GM12878 (cell line): ENCODE data around the gene ATP8B1. TPM values are rescaled to one million over a fixed set of nuclear protein-coding genes. Genes with fewer than 3 reads are reported as not detected.

Source experiments
- ATAC-seq: fragments of 200-7000 bp; cut with Tn5 transposase; 3 replicates; pipeline ENCODE4 v1.9.1; 2020; ENCODE audit warnings: mild to moderate bottlenecking, moderate library complexity
- BruUV-seq: library from RNA; stranded (reverse); fragments of 400-500 nt; replicated peaks from 2 replicates; lab custom pipeline; 2021; lab: Mats Ljungman, UMichigan
- CTCF ChIA-PET: fragments of 300-600 bp; sonication (Branson Sonifier 250); formaldehyde crosslinking; extraction: SDS; loops from one replicate; lab custom pipeline; 2021; ENCODE audit warnings: inconsistent platforms; lab: Yijun Ruan, JAX
- POLR2A ChIA-PET: fragments of 350-600 bp; formaldehyde crosslinking; extraction: SDS; loops from one replicate; lab custom pipeline; 2021; ENCODE audit warnings: inconsistent platforms; lab: Charles Lee
- RAD21 ChIA-PET: fragments of 300-600 bp; sonication (Branson Sonifier 250); formaldehyde crosslinking; loops from one replicate; lab custom pipeline; 2023; ENCODE audit warnings: antibody characterized with exemption; ENCODE audit not compliant: unreplicated experiment; lab: Charles Lee
- SMC1A ChIA-PET: fragments of 300-600 bp; sonication (Branson Sonifier 250); formaldehyde crosslinking; loops from one replicate; lab custom pipeline; 2023; ENCODE audit not compliant: unreplicated experiment, uncharacterized antibody; lab: Charles Lee
- DNase-seq: peaks from one replicate; pipeline ENCODE4 v3.0.0-alpha.2; 2011; ENCODE audit warnings: low read depth, low spot score
- FAIRE-seq: peaks from 3 replicates; lab custom pipeline; 2011; peaks lifted over from hg19 to GRCh38; lab: Jason Lieb, UNC
- H2AFZ ChIP-seq: 2 replicates; pipeline ENCODE4 v1.6.0; 2011; ENCODE audit warnings: low read depth, low read length, control low read depth; ENCODE audit not compliant: control insufficient read depth
- H3K27ac ChIP-seq: 2 replicates; pipeline ENCODE4 v1.5.1; 2011; ENCODE audit warnings: control low read depth; ENCODE audit not compliant: control insufficient read depth, insufficient read depth
- H3K27me3 ChIP-seq, 2 experiments: replicated peaks in 1 of 2; 2 replicates each; pipeline versions ENCODE4 v1.6.0 to v1.6.1; 2011; ENCODE audit warnings: low read length in 1 of 2; ENCODE audit not compliant: control insufficient read depth in 2 of 2, insufficient read depth in 2 of 2
- H3K36me3 ChIP-seq, 2 experiments: 2 replicates each; pipeline ENCODE4 v1.5.1; 2011; ENCODE audit warnings: low read length in 1 of 2; ENCODE audit not compliant: control insufficient read depth in 2 of 2, insufficient read depth in 2 of 2
- H3K4me1 ChIP-seq: 2 replicates; pipeline ENCODE4 v1.6.1; 2011; ENCODE audit warnings: mild to moderate bottlenecking, low read length, moderate library complexity, mixed read lengths; ENCODE audit not compliant: control insufficient read depth, insufficient read depth
- H3K4me2 ChIP-seq: 2 replicates; pipeline ENCODE4 v1.6.0; 2011; ENCODE audit warnings: control low read depth; ENCODE audit not compliant: control insufficient read depth, insufficient read depth
- H3K4me3 ChIP-seq: fragments of 200-600 bp; sonication (generic); 2 replicates; pipeline ENCODE4 v1.5.1; 2016
- H3K79me2 ChIP-seq: 2 replicates; pipeline ENCODE4 v1.6.0; 2011; ENCODE audit warnings: low read length; ENCODE audit not compliant: control insufficient read depth, insufficient read depth
- H3K9ac ChIP-seq: 2 replicates; pipeline ENCODE4 v1.8.0; 2011; ENCODE audit warnings: low read length, control low read depth, mixed read lengths; ENCODE audit not compliant: control insufficient read depth, insufficient read depth
- H3K9me3 ChIP-seq: replicated peaks from 3 replicates; pipeline ENCODE4 v1.5.1; 2011; ENCODE audit warnings: mild to moderate bottlenecking, low read length; ENCODE audit not compliant: control insufficient read depth, insufficient read depth
- H4K20me1 ChIP-seq: 2 replicates; pipeline ENCODE4 v1.6.0; 2011; ENCODE audit not compliant: control insufficient read depth, insufficient read depth
- BHLHE40 ChIP-seq, 2 experiments: fragments of 450-650 bp in 1 of 2; IDR thresholded peaks; 2 replicates each; pipeline ENCODE4 v1.6.1; 2011 to 2017; ENCODE audit warnings: low read depth in 2 of 2, borderline replicate concordance in 1 of 2, improper control_type of control experiment in 1 of 2, low read length in 1 of 2, mild to moderate bottlenecking in 1 of 2
- CBX5 ChIP-seq: sonication (generic); IDR thresholded peaks from 2 replicates; pipeline ENCODE4 v1.6.1; 2016; ENCODE audit warnings: low read depth, moderate library complexity, mild to moderate bottlenecking, inconsistent platforms
- CREB1 ChIP-seq: IDR thresholded peaks from 2 replicates; pipeline ENCODE4 v1.6.1; 2012; ENCODE audit warnings: low read depth, mild to moderate bottlenecking, inconsistent platforms
- FOS ChIP-seq: IDR thresholded peaks from 3 replicates; pipeline ENCODE4 v1.6.1; 2011; ENCODE audit warnings: borderline replicate concordance; ENCODE audit not compliant: insufficient read length; ENCODE audit errors: extremely low read depth
- GATAD2B ChIP-seq: fragments of 450-650 bp; conservative IDR thresholded peaks from 2 replicates; pipeline ENCODE4 v1.6.1; 2017; ENCODE audit warnings: low read depth, mild to moderate bottlenecking, moderate library complexity
- HDGF ChIP-seq: fragments of 450-650 bp; IDR thresholded peaks from 2 replicates; pipeline ENCODE4 v1.6.1; 2016; ENCODE audit warnings: antibody characterized with exemption
- LARP7 ChIP-seq: fragments of 450-650 bp; IDR thresholded peaks from 2 replicates; pipeline ENCODE4 v1.6.1; 2017; ENCODE audit warnings: mild to moderate bottlenecking
- MTA3 ChIP-seq: IDR thresholded peaks from 2 replicates; pipeline ENCODE4 v1.6.1; 2012; ENCODE audit warnings: low read length, inconsistent platforms, borderline replicate concordance
- PML ChIP-seq: IDR thresholded peaks from 2 replicates; pipeline ENCODE4 v1.6.1; 2012; ENCODE audit warnings: low read length, inconsistent platforms
- POLR2AphosphoS5 ChIP-seq: IDR thresholded peaks from 2 replicates; pipeline ENCODE4 v1.6.1; 2011; ENCODE audit warnings: mild to moderate bottlenecking, low read length, inconsistent platforms
- SP1 ChIP-seq: IDR thresholded peaks from one replicate; pipeline ENCODE4 v1.6.1; 2011; ENCODE audit warnings: low read depth, low read length
- SUPT20H ChIP-seq: IDR thresholded peaks from 2 replicates; pipeline ENCODE4 v1.6.1; 2011; ENCODE audit warnings: low read depth, mild to moderate bottlenecking, low read length, moderate library complexity, borderline replicate concordance; ENCODE audit not compliant: control insufficient read depth
- SUZ12 ChIP-seq: fragments of 200-600 bp; sonication (generic); IDR thresholded peaks from one replicate; pipeline ENCODE4 v1.6.1; 2018; ENCODE audit warnings: antibody characterized with exemption, mild to moderate bottlenecking; ENCODE audit not compliant: unreplicated experiment
- TAF1 ChIP-seq: IDR thresholded peaks from 2 replicates; pipeline ENCODE4 v1.6.1; 2011; ENCODE audit warnings: mild to moderate bottlenecking, low read depth, low read length, borderline replicate concordance
- TARDBP ChIP-seq: IDR thresholded peaks from 2 replicates; pipeline ENCODE4 v1.6.1; 2016; ENCODE audit warnings: borderline replicate concordance
- YBX1 ChIP-seq: fragments of 450-650 bp; IDR thresholded peaks from 2 replicates; pipeline ENCODE4 v1.6.1; 2016; ENCODE audit warnings: antibody characterized with exemption
- ZNF622 ChIP-seq: fragments of 450-650 bp; IDR thresholded peaks from 2 replicates; pipeline ENCODE4 v1.6.1; 2017; ENCODE audit warnings: mild to moderate bottlenecking, inconsistent platforms
- WGBS: methylation state at CpG from one replicate; pipeline ENCODE4 v1.1.6; 2016; ENCODE audit warnings: low lambda C conversion rate; ENCODE audit not compliant: insufficient replicate concordance, insufficient coverage; ENCODE audit errors: missing lambda C conversion rate; 5-methylcytosine and 5-hydroxymethylcytosine counted together
- in situ Hi-C: fragments of 300-500 bp; cut with MboI; formaldehyde crosslinking; loops from 9 replicates; pipeline ENCODE4 v1.14.3; 2018; ENCODE audit warnings: mixed read lengths
- intact Hi-C: fragments of 100-400 bp; cut with micrococcal nuclease; formaldehyde crosslinking; loops from one replicate; pipeline ENCODE4 v1.14.2; 2022; ENCODE audit not compliant: unreplicated experiment
- polyA plus RNA-seq, 11 experiments: library from polyadenylated mRNA; depleted of rRNA in 4 of 11; unstranded in 6 of 11; stranded (reverse) in 5 of 11; fragments of >200 nt; fragmentation: Nextera tagmentation in 4 of 11; fragmentation: Illumina TruSeq in 1 of 11; extraction: Ambion mirVana in 4 of 11; extraction: Trizol in 1 of 11; gene quantifications; 1 replicate in 1 of 11; 2 replicates in 10 of 11; pipeline versions ENCODE4 v1.2.1 to v1.2.3, GENCODE V29; 2011 to 2016; ENCODE audit warnings: inconsistent platforms in 2 of 11, missing spikeins in 2 of 11, low read depth in 1 of 11
- total RNA-seq, 4 experiments: library from RNA; depleted of rRNA in 3 of 4; stranded (reverse); fragments of >200 nt in 3 of 4; fragmentation: Illumina TruSeq in 1 of 4; extraction: Trizol in 1 of 4; gene quantifications; 2 replicates each; pipeline versions ENCODE4 v1.2.1 to v1.2.3, GENCODE V29; 2013 to 2021
- TF ChIP-seq, protein P1 (sequence below): fragments of 450-650 bp; IDR thresholded peaks from 2 replicates; pipeline ENCODE4 v1.6.1; 2017; ENCODE audit warnings: mild to moderate bottlenecking
- TF ChIP-seq, protein P2 (sequence below): IDR thresholded peaks from 2 replicates; pipeline ENCODE4 v1.6.1; 2011; ENCODE audit warnings: borderline replicate concordance, low read depth, mild to moderate bottlenecking, moderate library complexity, low read length; ENCODE audit not compliant: insufficient read depth, poor library complexity, severe bottlenecking

Gene ATP8B1
- total and polyA plus RNA-seq, 10 of the 15 experiments (the other 5 are each of a cell fraction or from before 2014, with no cell fraction given), result 0.03 to 0.37 (median 0.11) TPM

DNA sequence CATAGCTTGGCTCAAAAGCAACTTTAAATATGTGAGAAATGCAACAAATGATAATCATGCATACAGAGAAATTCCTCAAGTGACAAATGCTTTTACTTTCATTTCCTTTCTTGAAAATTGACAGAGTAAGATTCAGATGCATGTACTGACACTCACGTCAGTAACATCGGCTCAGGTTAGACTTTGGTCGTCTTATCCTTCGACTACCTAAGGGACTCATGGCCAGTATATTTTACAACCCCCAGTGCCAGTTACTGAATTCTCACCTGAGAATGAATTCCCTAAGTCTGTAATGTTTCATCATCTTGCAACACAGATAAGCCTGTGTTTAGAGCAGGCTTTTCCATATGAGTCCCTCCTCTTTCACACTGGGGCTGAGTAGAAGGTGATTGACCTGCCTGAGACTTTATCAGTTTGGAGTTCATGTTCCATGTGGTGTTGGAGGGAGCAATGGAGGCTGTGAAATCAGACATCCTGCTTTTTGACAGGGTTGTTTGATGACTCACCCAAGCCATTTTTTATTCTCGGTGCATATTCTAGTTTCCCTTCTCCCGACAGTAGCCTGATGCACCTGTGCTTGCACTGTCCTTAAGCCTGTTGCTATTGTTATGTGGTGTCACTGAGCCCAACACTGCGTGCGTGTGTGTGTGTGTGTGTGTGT lies 30.5 kb upstream of the ATP8B1 start (continued):
- TF ChIP-seq SP1 (peak; percentile 11), CREB1 (no peak), SUZ12 (no peak), POLR2AphosphoS5 (0 out of 2 replicates have a peak, but pooled peaks have one; percentile 31), BHLHE40 (IDR thresholded peaks at IDR 0.05; ENCODE audit: borderline replicate concordance in 1 of 2, low read depth in 2 of 2, low read length in 1 of 2) (no peak), SUPT20H (no peak), TAF1 (peak; percentile 24; the same call in 1 of the 2 replicates), LARP7 (no peak), PML (no peak), YBX1 (no peak), TARDBP (no peak), ZNF622 (no peak), CBX5 (no peak), MTA3 (no peak)

DNA sequence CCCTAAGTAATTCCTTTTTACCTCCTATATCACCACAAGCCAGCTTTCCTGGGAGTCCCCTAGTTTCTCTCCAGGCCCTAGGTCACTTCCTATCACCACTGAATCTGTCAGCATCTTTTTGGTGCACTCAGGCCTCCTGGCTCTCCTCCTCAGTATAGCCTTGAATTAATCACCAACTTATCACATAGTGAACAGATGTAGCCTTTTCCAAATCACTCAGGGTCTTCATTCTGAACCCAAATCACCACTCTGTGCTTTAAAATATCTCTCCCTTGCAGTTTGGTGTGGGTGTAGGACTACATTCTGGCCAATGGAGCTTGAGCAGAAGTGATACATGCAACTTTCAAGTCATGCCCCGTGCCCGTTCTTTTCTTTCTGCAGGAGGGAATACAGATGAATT lies 29.6 kb upstream of the ATP8B1 start:
- CTCF ChIA-PET, result interaction anchor here (0.5 to 1.3 kb wide), 3 partner anchors 50 to 202 kb away, joined by 3 read pairs; no protein-coding TSS in a partner anchor
- H3K9me3 ChIP-seq, result peaks cover 13% of the 10 kb centered on the region
- SMC1A ChIA-PET, result interaction anchor here (2.2 kb wide), 1 partner anchor 202 kb away, joined by 6 read pairs; no protein-coding TSS in a partner anchor
- RAD21 ChIA-PET, result interaction anchor here (1.2 kb wide), 1 partner anchor 202 kb away, joined by 4 read pairs; no protein-coding TSS in a partner anchor
- no peaks in the 10 kb centered on the region for H3K79me2 ChIP-seq
- no TSS peak for BruUV-seq
- TF ChIP-seq MTA3, result no peak
- TF ChIP-seq FOS, result no peak
- TF ChIP-seq, protein P1, sequence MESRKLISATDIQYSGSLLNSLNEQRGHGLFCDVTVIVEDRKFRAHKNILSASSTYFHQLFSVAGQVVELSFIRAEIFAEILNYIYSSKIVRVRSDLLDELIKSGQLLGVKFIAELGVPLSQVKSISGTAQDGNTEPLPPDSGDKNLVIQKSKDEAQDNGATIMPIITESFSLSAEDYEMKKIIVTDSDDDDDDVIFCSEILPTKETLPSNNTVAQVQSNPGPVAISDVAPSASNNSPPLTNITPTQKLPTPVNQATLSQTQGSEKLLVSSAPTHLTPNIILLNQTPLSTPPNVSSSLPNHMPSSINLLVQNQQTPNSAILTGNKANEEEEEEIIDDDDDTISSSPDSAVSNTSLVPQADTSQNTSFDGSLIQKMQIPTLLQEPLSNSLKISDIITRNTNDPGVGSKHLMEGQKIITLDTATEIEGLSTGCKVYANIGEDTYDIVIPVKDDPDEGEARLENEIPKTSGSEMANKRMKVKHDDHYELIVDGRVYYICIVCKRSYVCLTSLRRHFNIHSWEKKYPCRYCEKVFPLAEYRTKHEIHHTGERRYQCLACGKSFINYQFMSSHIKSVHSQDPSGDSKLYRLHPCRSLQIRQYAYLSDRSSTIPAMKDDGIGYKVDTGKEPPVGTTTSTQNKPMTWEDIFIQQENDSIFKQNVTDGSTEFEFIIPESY, result no peak
- no peak for TF ChIP-seq HDGF
- TF ChIP-seq GATAD2B, result no peak
- TF ChIP-seq, protein P2, sequence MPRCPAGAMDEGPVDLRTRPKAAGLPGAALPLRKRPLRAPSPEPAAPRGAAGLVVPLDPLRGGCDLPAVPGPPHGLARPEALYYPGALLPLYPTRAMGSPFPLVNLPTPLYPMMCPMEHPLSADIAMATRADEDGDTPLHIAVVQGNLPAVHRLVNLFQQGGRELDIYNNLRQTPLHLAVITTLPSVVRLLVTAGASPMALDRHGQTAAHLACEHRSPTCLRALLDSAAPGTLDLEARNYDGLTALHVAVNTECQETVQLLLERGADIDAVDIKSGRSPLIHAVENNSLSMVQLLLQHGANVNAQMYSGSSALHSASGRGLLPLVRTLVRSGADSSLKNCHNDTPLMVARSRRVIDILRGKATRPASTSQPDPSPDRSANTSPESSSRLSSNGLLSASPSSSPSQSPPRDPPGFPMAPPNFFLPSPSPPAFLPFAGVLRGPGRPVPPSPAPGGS, result no peak
- H3K27ac ChIP-seq, result peak overlapping the region; percentile 82; the same call in 1 of the 2 replicates
- H4K20me1 ChIP-seq, result no peaks in the 10 kb centered on the region
- H3K4me3 ChIP-seq, result no peak overlapping the region
- H2AFZ ChIP-seq, result no peak overlapping the region
- in situ Hi-C loops, result loop anchor here (25.0 kb wide), 1 partner anchor 195 kb away; no protein-coding TSS in a partner anchor
- peaks cover 19% of the 10 kb centered on the region for H3K4me1 ChIP-seq
- POLR2A ChIA-PET, result interaction anchor here (0.8 kb wide), 1 partner anchor 10 kb away, joined by 5 read pairs; no protein-coding TSS in a partner anchor
- intact Hi-C loops, result loop anchor here (2.0 kb wide), 1 partner anchor 52 kb away; no protein-coding TSS in a partner anchor
- H3K27me3 ChIP-seq, result no peaks in the 10 kb centered on the region
- H3K9ac ChIP-seq, result no peak overlapping the region
- H3K36me3 ChIP-seq, result no peaks in the 10 kb centered on the region
- FAIRE-seq, result no peak
- no peak for ATAC-seq
- no peak for DNase-seq
- 73% methylated on average over 2 of the region's 2 CpGs for WGBS
- H3K4me2 ChIP-seq, result peak overlapping the region; percentile 90
